ENCODE measurements around the gene OLFML1. TPM values are rescaled to one million over a fixed set of nuclear protein-coding genes. Genes with fewer than 3 reads are reported as not detected.
"Not testable (repeated sequence)": the region's sequence is repeated elsewhere in the genome, so short reads cannot be mapped to it uniquely, and the experiment has no call there.

Gene OLFML1
- total RNA-seq, 1 experiment from 2014 or later, result not detected

DNA sequence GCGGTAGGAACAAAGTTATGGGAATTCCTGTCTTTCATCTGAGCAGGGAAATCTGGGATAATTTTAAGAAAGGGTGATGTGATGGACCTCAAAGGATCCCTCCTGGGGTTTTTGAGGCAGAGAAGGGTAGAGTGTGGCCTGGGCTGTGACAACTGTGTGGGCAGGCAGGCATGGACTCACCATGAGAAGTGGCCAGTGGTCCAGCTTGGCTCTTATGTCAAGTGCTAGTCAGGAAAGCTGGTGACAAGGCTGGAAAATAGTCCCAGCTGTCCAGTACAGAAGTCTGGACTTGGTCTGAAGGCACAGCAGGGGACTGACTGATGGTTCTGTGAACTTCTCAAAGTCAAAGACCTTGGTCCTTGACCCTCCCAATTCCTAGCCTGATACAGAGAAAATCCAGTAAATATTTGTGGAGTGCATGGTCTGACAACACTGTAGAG, 30.2 kb downstream of the OLFML1 start:
- TF ChIP-seq ZNF263 (CRISPR knock-in tag; IDR thresholded peaks at IDR 0.05; ENCODE audit: low read depth), result no peak
- TF ChIP-seq ELF4 (CRISPR knock-in tag; IDR thresholded peaks at IDR 0.05; ENCODE audit: low read depth), result no peak
- no peaks in the 10 kb centered on the region for H3K36me3 Mint-ChIP-seq
- ChIA-PET POLR2A (no interaction called here), CTCF (interaction anchor here (0.8 to 4.3 kb wide), 2 partner anchors 30 to 142 kb away, joined by 3 to 46 read pairs; no protein-coding TSS in a partner anchor)
- no peak overlapping the region for H3K4me3 Mint-ChIP-seq
- peaks cover 25% of the 10 kb centered on the region for H3K27me3 Mint-ChIP-seq (ENCODE audit: low read depth)
- H3K9me3 Mint-ChIP-seq, result no peaks in the 10 kb centered on the region; the same call in 1 of the 2 replicates
- H3K27ac Mint-ChIP-seq, result no peak overlapping the region
- H3K4me1 Mint-ChIP-seq, result peaks cover 41% of the 10 kb centered on the region
- no peak for ATAC-seq
- DNase-seq (ENCODE audit: low spot score), result no peak

DNA sequence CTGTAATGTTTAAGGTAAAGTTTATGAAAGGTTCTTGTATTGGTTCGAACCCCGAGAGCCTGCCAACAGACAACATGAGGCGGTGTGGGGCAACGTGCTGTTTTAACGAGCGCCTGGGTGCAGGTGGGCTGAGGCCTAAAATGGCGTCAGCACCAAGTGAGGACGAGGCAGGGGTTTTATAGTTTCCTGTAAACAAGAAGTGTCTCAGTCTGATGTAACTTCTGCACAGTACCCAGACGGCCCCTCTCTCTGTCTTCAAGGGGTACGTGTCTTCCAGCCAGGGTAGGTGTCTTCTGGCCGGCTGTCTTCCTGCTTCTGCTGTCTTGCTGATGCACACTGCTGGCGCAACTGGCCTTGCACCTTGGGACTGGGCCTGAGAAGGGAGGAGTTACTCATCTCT, 31.2 kb downstream of the OLFML1 start:
- ATAC-seq, result no peak
- H3K27ac Mint-ChIP-seq, result no peak overlapping the region
- peaks cover 35% of the 10 kb centered on the region for H3K4me1 Mint-ChIP-seq
- no peaks in the 10 kb centered on the region for H3K36me3 Mint-ChIP-seq
- ChIA-PET POLR2A (no interaction called here), CTCF (interaction anchor here (1.0 to 4.3 kb wide), 2 partner anchors 12 to 141 kb away, joined by 4 to 46 read pairs; no protein-coding TSS in a partner anchor)
- H3K9me3 Mint-ChIP-seq, result no peaks in the 10 kb centered on the region; the same call in 1 of the 2 replicates
- DNase-seq (ENCODE audit: low spot score), result no peak
- peaks cover 25% of the 10 kb centered on the region for H3K27me3 Mint-ChIP-seq (ENCODE audit: low read depth)
- TF ChIP-seq FOXK1 (CRISPR knock-in tag; IDR thresholded peaks at IDR 0.05) (no peak), ZNF281 (CRISPR knock-in tag; IDR thresholded peaks at IDR 0.05) (no peak)
- H3K4me3 Mint-ChIP-seq, result no peak overlapping the region

- ATAC-seq; H3K9me3 Mint-ChIP-seq; DNase-seq (ENCODE audit: low spot score); H3K4me3 Mint-ChIP-seq; H3K36me3 Mint-ChIP-seq; POLR2A ChIA-PET; H3K27ac Mint-ChIP-seq: not testable (repeated sequence)
- CTCF ChIA-PET, result interaction anchor here (0.8 kb wide), 1 partner anchor 148 kb away, joined by 3 read pairs; no protein-coding TSS in a partner anchor
- H3K4me1 Mint-ChIP-seq, result peaks cover 24% of the 10 kb centered on the region
- peaks cover 25% of the 10 kb centered on the region for H3K27me3 Mint-ChIP-seq (ENCODE audit: low read depth)
Observed at GRCh38 chr11:7517743-7518142, 32.4 kb downstream of the OLFML1 start.

DNA sequence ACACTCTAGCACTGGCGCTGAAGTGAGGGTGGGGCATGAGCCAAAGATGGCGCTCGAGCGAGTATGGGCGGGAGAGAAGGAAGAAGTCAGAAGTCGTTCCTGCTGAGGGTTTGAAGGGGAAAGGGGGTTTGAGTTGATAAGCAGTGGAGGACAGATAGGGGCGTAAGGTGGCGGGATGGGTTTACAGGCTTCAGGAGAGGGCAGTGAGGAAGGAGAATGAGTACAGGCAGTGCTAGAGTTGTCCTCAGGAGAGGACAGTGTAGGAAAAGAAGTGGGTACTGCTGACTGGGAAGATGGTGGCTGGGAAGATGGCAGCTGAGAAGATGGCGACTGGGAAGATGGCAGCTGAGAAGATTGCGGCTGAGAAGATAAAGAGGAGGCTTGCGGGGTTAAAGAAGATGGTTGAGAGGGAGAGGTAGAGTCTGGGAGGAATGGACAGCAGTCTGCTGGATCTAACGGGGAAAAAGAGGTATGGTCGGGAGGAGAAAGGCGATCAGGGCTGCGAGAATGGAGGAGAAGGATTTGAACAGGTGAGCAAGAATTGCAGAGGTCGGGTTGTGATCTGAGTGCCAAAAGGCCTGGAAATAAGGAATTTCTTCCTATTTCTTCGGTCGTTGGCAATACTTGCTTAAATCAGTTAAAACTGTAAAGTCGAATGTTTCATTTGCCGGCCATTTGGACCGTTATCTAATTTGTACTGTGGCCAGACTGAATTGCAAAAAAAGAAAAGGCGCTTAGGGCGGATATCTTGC, 33.7 kb downstream of the OLFML1 start:
- ATAC-seq (no peak), DNase-seq (ENCODE audit: low spot score) (no peak)
- POLR2A ChIA-PET, result no interaction called here
- peaks cover 18% of the 10 kb centered on the region for H3K4me1 Mint-ChIP-seq
- H3K36me3 Mint-ChIP-seq, result no peaks in the 10 kb centered on the region
- H3K9me3 Mint-ChIP-seq, result no peaks in the 10 kb centered on the region; the same call in 1 of the 2 replicates
- H3K27ac Mint-ChIP-seq, result no peak overlapping the region
- CTCF ChIA-PET, result no interaction called here
- H3K4me3 Mint-ChIP-seq, result no peak overlapping the region
- peaks cover 25% of the 10 kb centered on the region for H3K27me3 Mint-ChIP-seq (ENCODE audit: low read depth)
- TF ChIP-seq NFYB (CRISPR knock-in tag; conservative IDR thresholded peaks at IDR 0.05; ENCODE audit: low read depth), result no peak
- TF ChIP-seq MLX (CRISPR knock-in tag; IDR thresholded peaks at IDR 0.05), result no peak
- TF ChIP-seq TEAD4 (CRISPR knock-in tag; IDR thresholded peaks at IDR 0.05), result no peak
- no peak for TF ChIP-seq ATF2 (CRISPR knock-in tag; IDR thresholded peaks at IDR 0.05; ENCODE audit: borderline replicate concordance, low read depth)
- TF ChIP-seq CBFB (CRISPR knock-in tag; IDR thresholded peaks at IDR 0.05; ENCODE audit: low read depth), result no peak
- TF ChIP-seq, protein P1, sequence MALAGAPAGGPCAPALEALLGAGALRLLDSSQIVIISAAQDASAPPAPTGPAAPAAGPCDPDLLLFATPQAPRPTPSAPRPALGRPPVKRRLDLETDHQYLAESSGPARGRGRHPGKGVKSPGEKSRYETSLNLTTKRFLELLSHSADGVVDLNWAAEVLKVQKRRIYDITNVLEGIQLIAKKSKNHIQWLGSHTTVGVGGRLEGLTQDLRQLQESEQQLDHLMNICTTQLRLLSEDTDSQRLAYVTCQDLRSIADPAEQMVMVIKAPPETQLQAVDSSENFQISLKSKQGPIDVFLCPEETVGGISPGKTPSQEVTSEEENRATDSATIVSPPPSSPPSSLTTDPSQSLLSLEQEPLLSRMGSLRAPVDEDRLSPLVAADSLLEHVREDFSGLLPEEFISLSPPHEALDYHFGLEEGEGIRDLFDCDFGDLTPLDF (CRISPR knock-in tag; IDR thresholded peaks at IDR 0.05), result no peak
- TF ChIP-seq, protein P2, sequence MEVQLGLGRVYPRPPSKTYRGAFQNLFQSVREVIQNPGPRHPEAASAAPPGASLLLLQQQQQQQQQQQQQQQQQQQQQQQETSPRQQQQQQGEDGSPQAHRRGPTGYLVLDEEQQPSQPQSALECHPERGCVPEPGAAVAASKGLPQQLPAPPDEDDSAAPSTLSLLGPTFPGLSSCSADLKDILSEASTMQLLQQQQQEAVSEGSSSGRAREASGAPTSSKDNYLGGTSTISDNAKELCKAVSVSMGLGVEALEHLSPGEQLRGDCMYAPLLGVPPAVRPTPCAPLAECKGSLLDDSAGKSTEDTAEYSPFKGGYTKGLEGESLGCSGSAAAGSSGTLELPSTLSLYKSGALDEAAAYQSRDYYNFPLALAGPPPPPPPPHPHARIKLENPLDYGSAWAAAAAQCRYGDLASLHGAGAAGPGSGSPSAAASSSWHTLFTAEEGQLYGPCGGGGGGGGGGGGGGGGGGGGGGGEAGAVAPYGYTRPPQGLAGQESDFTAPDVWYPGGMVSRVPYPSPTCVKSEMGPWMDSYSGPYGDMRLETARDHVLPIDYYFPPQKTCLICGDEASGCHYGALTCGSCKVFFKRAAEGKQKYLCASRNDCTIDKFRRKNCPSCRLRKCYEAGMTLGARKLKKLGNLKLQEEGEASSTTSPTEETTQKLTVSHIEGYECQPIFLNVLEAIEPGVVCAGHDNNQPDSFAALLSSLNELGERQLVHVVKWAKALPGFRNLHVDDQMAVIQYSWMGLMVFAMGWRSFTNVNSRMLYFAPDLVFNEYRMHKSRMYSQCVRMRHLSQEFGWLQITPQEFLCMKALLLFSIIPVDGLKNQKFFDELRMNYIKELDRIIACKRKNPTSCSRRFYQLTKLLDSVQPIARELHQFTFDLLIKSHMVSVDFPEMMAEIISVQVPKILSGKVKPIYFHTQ (CRISPR knock-in tag; IDR thresholded peaks at IDR 0.05), result no peak
- TF ChIP-seq PREB (CRISPR knock-in tag; IDR thresholded peaks at IDR 0.05; ENCODE audit: borderline replicate concordance), result no peak
- TF ChIP-seq NFATC4 (CRISPR knock-in tag; IDR thresholded peaks at IDR 0.05), result no peak
- TF ChIP-seq CTCF (IDR thresholded peaks at IDR 0.05), result no peak
- TF ChIP-seq JAZF1 (CRISPR knock-in tag; IDR thresholded peaks at IDR 0.05), result no peak
